Activated gamma-delta T cell treated with anti-CD3 and anti-CD28 coated beads, Interleukin-2, amount 50 U/mL, for 16 hours (primary cell): ENCODE data around the gene PLS1.

ENCODE experiments used
- DNase-seq: peaks from one replicate; pipeline ENCODE4 v3.0.0-alpha.2; 2020; ENCODE audit warnings: low read depth

Gene PLS1

DNA sequence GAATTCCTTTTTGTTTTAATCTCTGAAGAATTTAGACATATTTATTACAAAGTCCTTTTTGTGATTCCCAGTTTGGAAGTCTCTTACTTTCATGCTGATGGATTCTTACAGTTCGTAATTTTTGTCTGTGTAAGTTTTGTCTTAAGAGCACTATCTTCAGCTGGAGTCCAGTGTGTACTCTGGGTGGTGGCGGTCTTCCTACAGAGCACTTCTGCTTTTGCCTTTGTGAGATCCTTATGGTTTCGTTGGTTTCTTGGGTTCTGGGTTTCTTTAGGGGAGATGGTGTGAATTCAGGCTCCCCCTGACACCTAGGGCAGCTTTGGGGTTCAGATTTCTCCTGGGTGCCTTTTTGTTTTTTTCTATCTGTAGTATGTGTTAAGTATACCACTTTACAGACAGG, 45.3 kb downstream of the PLS1 start:
- no peak for DNase-seq

GRCh38 chr3:142642956-142643355, 46.8 kb downstream of the PLS1 start:
- DNase-seq = no peak

DNA sequence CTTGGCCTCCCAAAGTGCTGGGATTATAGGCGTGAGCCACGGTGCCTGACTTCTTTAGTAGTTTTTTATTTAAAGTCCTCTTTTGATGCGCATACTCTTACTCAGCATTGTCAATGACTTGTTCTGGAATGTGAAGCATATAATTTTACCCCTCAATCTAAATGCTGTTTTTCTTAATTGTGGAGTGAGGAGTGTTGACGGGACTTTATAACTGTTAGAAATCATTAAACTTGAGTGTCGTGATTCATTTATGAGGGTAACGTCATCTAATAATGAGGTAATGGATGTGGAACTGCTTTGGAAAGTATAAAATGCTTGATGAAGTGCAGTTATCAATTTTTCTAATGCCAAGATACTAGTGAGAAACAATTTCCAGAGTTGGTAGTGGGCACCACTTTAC, 48.3 kb downstream of the PLS1 start:
- DNase-seq = no peak

DNA sequence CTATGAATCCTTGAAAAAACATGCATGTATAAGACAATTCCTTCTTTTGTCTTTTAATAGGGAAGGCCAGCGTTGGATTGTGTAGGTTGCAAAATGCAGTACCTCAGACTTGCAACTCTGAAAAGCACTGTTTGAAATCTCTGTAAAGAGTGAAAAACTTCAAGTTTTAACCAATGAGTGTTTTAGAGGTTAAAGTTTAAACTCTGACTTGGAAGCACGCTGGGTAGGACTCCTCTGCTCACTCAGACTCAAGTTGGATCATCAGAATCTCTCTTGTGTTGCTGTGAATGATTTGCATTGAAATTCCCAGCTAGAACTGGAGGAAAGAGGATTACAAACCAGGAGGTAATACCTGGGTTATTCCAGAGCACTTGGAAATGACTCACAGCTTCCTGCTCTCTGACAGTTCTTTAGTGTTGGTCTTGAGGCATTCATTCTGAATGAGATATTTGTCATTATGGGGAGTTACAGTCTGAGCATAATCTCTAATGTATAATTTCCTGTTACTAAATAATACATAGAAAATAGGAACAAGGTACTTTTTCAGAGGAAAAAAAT, 49.1 kb downstream of the PLS1 start:
- no peak for DNase-seq

- DNase-seq = no peak
Observed at GRCh38 chr3:142646020-142646785, 50.0 kb downstream of the PLS1 start.

GRCh38 chr3:142647856-142648255, 51.7 kb downstream of the PLS1 start:
- no peak for DNase-seq

DNA sequence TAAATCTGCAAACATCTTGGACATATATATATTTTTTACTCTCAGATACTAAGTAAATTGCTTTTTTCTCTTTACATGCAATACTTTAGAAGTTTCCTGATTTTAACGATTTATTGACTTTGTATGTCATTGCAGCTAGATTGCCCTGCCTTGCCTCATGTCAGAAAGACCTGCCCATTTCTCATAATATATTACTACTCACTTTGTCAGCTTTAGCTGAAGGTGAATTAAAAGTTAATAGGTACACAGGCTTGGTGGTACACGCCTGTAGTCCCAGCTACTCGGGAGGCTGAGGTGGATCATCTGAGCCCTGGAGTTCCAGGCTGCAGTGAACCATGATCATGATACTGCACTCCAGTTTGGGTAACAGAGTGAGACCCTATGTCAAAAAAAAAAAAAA, 52.8 kb downstream of the PLS1 start:
- no peak for DNase-seq

- no peak for DNase-seq
Observed at GRCh38 chr3:142650001-142650693, 54.0 kb downstream of the PLS1 start.

DNA sequence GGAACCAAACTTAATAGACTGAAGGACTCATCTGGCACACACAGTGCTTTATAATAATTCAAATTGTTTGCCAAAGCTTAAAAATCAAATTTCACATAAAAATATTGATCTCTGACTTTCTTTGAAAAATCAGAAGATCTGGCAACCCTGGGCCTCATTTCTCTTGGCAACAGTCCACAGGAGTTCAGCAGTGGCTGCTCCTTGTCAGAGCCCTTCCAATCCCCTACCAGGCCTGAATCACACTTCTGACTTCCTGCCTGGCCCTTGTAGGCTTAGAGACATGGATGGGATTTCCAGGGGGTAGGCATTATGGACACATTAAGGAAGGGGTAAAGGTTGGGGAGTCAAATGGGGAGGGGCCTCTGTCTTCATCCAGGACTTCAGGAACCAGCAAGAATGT, 55.5 kb downstream of the PLS1 start:
- no peak for DNase-seq

- no peak for DNase-seq
Observed at GRCh38 chr3:142652826-142653292, 56.7 kb downstream of the PLS1 start.

- no peak for DNase-seq
Observed at GRCh38 chr3:142656575-142656974, 60.4 kb downstream of the PLS1 start.

DNA sequence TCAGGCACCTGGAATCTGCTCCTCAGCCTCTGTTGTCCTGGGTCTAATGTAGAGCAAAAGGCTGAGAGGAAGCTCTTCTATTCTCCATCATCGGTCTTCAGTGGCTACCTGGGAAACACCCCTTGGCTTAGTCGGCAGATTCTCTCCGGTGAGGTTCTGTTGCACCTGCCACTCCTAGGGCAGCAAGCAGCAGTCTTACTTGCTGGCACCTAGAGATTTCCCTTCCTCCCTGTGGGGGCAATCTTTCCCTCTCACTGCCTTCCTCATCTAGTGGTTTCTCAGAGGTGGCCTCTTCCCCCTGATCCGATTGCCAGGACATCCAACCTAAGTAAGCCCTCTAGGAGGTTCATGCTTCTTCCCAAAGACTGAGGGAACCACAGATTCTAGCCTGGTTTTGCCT, 60.8 kb downstream of the PLS1 start:
- no peak for DNase-seq

- no peak for DNase-seq
Observed at GRCh38 chr3:142660383-142660782, 64.2 kb downstream of the PLS1 start.

GRCh38 chr3:142660893-142661292, 64.7 kb downstream of the PLS1 start:
- no peak for DNase-seq

GRCh38 chr3:142663865-142664264, 67.7 kb downstream of the PLS1 start:
- no peak for DNase-seq

DNA sequence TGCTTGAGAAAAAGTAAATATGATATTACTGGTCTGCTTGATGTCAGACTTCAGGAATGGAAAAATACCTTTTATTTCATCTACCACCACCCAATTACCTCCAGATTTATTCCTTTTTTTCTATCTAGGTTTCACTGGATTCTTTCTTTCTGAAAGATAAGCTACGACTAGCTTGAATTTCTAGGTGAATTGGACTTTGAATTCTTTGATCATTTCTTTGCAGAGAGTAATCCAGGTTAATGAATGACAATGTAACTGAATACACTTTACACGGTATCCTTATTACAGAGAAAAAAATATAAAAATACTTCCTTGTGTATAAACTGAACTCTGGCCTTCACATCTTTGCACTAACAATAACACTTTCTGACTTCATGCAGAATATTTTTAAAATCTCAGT, 68.1 kb downstream of the PLS1 start:
- no peak for DNase-seq

- no peak for DNase-seq
Observed at GRCh38 chr3:142664819-142665218, 68.6 kb downstream of the PLS1 start.

GRCh38 chr3:142670120-142670519, 73.9 kb downstream of the PLS1 start:
- DNase-seq = no peak

- no peak for DNase-seq
Observed at GRCh38 chr3:142676151-142676550, 80.0 kb downstream of the PLS1 start.

GRCh38 chr3:142680710-142681109, 84.5 kb downstream of the PLS1 start:
- no peak for DNase-seq

DNA sequence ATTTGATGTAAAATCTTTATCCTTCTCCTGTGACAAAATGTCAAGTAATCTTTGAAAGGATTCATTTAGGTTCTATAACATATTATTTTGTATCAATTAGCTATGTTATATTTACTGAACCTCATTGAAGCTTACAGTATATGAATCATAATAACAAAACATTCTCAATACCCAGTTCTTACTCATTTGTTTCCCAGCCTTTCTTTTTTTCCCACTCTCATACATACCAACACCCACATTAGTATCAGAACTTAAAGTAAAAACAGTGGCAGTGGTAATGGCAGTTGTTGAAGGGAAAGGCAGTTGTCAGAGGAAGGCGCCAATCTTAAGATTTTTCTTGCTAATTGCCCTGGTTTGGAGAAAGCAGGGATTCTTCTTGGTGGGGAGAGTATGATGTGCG, 94.4 kb downstream of the PLS1 start:
- no peak for DNase-seq

- no peak for DNase-seq
Observed at GRCh38 chr3:142691527-142691926, 95.3 kb downstream of the PLS1 start.

GRCh38 chr3:142693136-142693853, 97.1 kb downstream of the PLS1 start:
- no peak for DNase-seq
